Measurements from ENCODE around the gene PPIP5K2. TPM values are rescaled to one million over a fixed set of nuclear protein-coding genes. Genes with fewer than 3 reads are reported as not detected.

Gene PPIP5K2
- total RNA-seq, 1 experiment from 2014 or later, result 67.2 TPM

- DNase-seq, result no peak
- TF ChIP-seq CTCF (IDR thresholded peaks at IDR 0.05; ENCODE audit: unreplicated experiment), result no peak
- Mint-ChIP-seq H3K36me3 (ENCODE audit: insufficient read depth, unreplicated experiment) (no peaks in the 10 kb centered on the region), H3K4me3 (ENCODE audit: low read depth, unreplicated experiment) (no peak overlapping the region), H3K4me1 (ENCODE audit: low read depth, unreplicated experiment) (no peaks in the 10 kb centered on the region), H3K9me3 (ENCODE audit: low read depth, unreplicated experiment) (no peaks in the 10 kb centered on the region), H3K27ac (ENCODE audit: unreplicated experiment) (no peak overlapping the region), H3K27me3 (ENCODE audit: unreplicated experiment) (no peaks in the 10 kb centered on the region)
- CTCF ChIA-PET, result interaction anchor here (0.6 to 1.2 kb wide), 3 partner anchors 35 to 687 kb away, joined by 3 to 6 read pairs (median 3); partner anchors contain the start of gene MACIR
- no TSS peak for BruUV-seq (replicated peaks)
- intact Hi-C loops (cut with micrococcal nuclease; ENCODE audit: unreplicated experiment), result loop anchor here (5.0 kb wide), 1 partner anchor 181 kb away; no protein-coding TSS in a partner anchor
Observed at GRCh38 chr5:103223031-103223955, 103.2 kb downstream of the PPIP5K2 start.

GRCh38 chr5:103224118-103224893 is 104.2 kb downstream of the PPIP5K2 start:
- peak; percentile 47 for TF ChIP-seq CTCF (IDR thresholded peaks at IDR 0.05; ENCODE audit: unreplicated experiment)
- BruUV-seq (replicated peaks), result no TSS peak
- Mint-ChIP-seq H3K27ac (ENCODE audit: unreplicated experiment) (no peak overlapping the region), H3K9me3 (ENCODE audit: low read depth, unreplicated experiment) (peaks cover 2% of the 10 kb centered on the region), H3K27me3 (ENCODE audit: unreplicated experiment) (no peaks in the 10 kb centered on the region), H3K4me1 (ENCODE audit: low read depth, unreplicated experiment) (no peaks in the 10 kb centered on the region), H3K36me3 (ENCODE audit: insufficient read depth, unreplicated experiment) (no peaks in the 10 kb centered on the region), H3K4me3 (ENCODE audit: low read depth, unreplicated experiment) (peak overlapping the region; percentile 20)
- CTCF ChIA-PET, result interaction anchor here (0.6 to 1.6 kb wide), 16 partner anchors 8 to 688 kb away, joined by 3 to 6 read pairs (median 3); partner anchors contain the start of genes MACIR and PPIP5K2
- intact Hi-C loops (cut with micrococcal nuclease; ENCODE audit: unreplicated experiment), result loop anchor here (1.0 to 5.0 kb wide), 3 partner anchors 182 to 688 kb away; no protein-coding TSS in a partner anchor
- peak; percentile 69 for DNase-seq

DNA sequence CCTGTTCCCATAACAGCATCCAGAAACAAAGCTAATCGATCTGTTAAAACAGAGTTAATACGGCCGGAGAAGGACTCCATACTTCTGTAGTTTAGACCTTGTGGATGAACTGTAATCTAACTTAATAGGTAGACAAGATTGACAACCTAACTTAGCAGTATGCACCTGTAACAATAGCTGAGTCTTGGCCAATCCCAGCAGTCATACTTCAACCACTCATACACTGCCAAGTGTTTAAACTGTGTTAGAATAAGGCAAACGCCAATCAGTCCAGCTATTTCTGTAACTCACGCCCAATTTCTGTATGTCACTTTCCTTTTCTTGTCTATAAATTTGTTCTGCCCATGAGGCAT is 104.8 kb downstream of the PPIP5K2 start:
- BruUV-seq (replicated peaks), result no TSS peak
- H3K9me3 Mint-ChIP-seq (ENCODE audit: low read depth, unreplicated experiment), result peaks cover 2% of the 10 kb centered on the region
- no peaks in the 10 kb centered on the region for H3K27me3 Mint-ChIP-seq (ENCODE audit: unreplicated experiment)
- no peaks in the 10 kb centered on the region for H3K4me1 Mint-ChIP-seq (ENCODE audit: low read depth, unreplicated experiment)
- no peak for DNase-seq
- no peak for TF ChIP-seq CTCF (IDR thresholded peaks at IDR 0.05; ENCODE audit: unreplicated experiment)
- CTCF ChIA-PET, result interaction anchor here (0.7 to 1.6 kb wide), 11 partner anchors 9 to 334 kb away, joined by 3 to 6 read pairs (median 3); partner anchors contain the start of gene PPIP5K2
- no peaks in the 10 kb centered on the region for H3K36me3 Mint-ChIP-seq (ENCODE audit: insufficient read depth, unreplicated experiment)
- intact Hi-C loops (cut with micrococcal nuclease; ENCODE audit: unreplicated experiment), result loop anchor here (1.0 to 5.0 kb wide), 3 partner anchors 183 to 688 kb away; no protein-coding TSS in a partner anchor
- no peak overlapping the region for H3K27ac Mint-ChIP-seq (ENCODE audit: unreplicated experiment)
- H3K4me3 Mint-ChIP-seq (ENCODE audit: low read depth, unreplicated experiment), result no peak overlapping the region

- Mint-ChIP-seq H3K27ac (ENCODE audit: unreplicated experiment) (no peak overlapping the region), H3K4me3 (ENCODE audit: low read depth, unreplicated experiment) (no peak overlapping the region), H3K9me3 (ENCODE audit: low read depth, unreplicated experiment) (peaks cover 2% of the 10 kb centered on the region), H3K4me1 (ENCODE audit: low read depth, unreplicated experiment) (no peaks in the 10 kb centered on the region), H3K27me3 (ENCODE audit: unreplicated experiment) (no peaks in the 10 kb centered on the region), H3K36me3 (ENCODE audit: insufficient read depth, unreplicated experiment) (no peaks in the 10 kb centered on the region)
- intact Hi-C loops (cut with micrococcal nuclease; ENCODE audit: unreplicated experiment), result no loop called here
- no TSS peak for BruUV-seq (replicated peaks)
- CTCF ChIA-PET, result no interaction called here
- no peak for TF ChIP-seq CTCF (IDR thresholded peaks at IDR 0.05; ENCODE audit: unreplicated experiment)
- DNase-seq, result no peak
Observed at GRCh38 chr5:103228061-103228460, 108.0 kb downstream of the PPIP5K2 start.
